OCI-LY1 (cell line): ENCODE data around the gene SGTB.

ENCODE experiments used
- H2AFZ ChIP-seq: fragments of 200-600 bp; sonication (generic), shearing (Covaris generic); 2 replicates; pipeline ENCODE4 v1.6.0; 2014; ENCODE audit warnings: antibody characterized with exemption, mild to moderate bottlenecking, low read length
- H3F3A ChIP-seq: fragments of 200-600 bp; sonication (generic), shearing (Covaris generic); 2 replicates; pipeline ENCODE4 v1.6.0; 2014; ENCODE audit warnings: mild to moderate bottlenecking, antibody characterized with exemption, low read length, moderate library complexity; ENCODE audit not compliant: insufficient read depth
- H3K27ac ChIP-seq: fragments of 200-600 bp; sonication (generic); 2 replicates; pipeline ENCODE4 v1.5.1; 2014; ENCODE audit warnings: low read length, mixed run types, mild to moderate bottlenecking, low read depth; ENCODE audit not compliant: poor library complexity, severe bottlenecking
- H3K27me3 ChIP-seq: fragments of 200-600 bp; sonication (generic); 2 replicates; pipeline ENCODE4 v1.6.0; 2014; ENCODE audit warnings: antibody characterized with exemption, mild to moderate bottlenecking, low read length, moderate library complexity; ENCODE audit not compliant: insufficient read depth
- H3K36me3 ChIP-seq: fragments of 200-600 bp; sonication (generic); 2 replicates; pipeline ENCODE4 v1.6.1; 2014; ENCODE audit warnings: mild to moderate bottlenecking, antibody characterized with exemption, low read length, moderate library complexity, mixed read lengths; ENCODE audit not compliant: insufficient read depth
- H3K4me1 ChIP-seq: fragments of 200-600 bp; sonication (generic); 2 replicates; pipeline ENCODE4 v1.5.1; 2014; ENCODE audit warnings: mild to moderate bottlenecking, low read length, moderate library complexity; ENCODE audit not compliant: insufficient read depth, severe bottlenecking
- H3K4me2 ChIP-seq: fragments of 200-600 bp; sonication (generic), shearing (Covaris generic); 2 replicates; pipeline ENCODE4 v1.6.1; 2014; ENCODE audit warnings: low read length
- H3K4me3 ChIP-seq: fragments of 200-600 bp; sonication (generic); 2 replicates; pipeline ENCODE4 v1.5.1; 2014; ENCODE audit warnings: low read length, low read depth, mild to moderate bottlenecking, mixed read lengths; ENCODE audit not compliant: poor library complexity, severe bottlenecking
- H3K79me2 ChIP-seq: fragments of 200-600 bp; shearing (Covaris generic); 2 replicates; pipeline ENCODE4 v1.6.1; 2016; ENCODE audit warnings: mixed run types, low read length, mixed read lengths; ENCODE audit not compliant: insufficient read depth
- H3K9ac ChIP-seq: fragments of 200-600 bp; sonication (generic), shearing (Covaris generic); 2 replicates; pipeline ENCODE4 v1.6.1; 2014; ENCODE audit warnings: mild to moderate bottlenecking, low read length, mixed read lengths
- H3K9me2 ChIP-seq: fragments of 200-600 bp; sonication (generic), shearing (Covaris generic); 2 replicates; pipeline ENCODE4 v1.6.1; 2014; ENCODE audit warnings: low read depth, mild to moderate bottlenecking, low read length, mixed read lengths
- H3K9me3 ChIP-seq: fragments of 200-600 bp; shearing (Covaris generic); 2 replicates; pipeline ENCODE4 v1.6.1; 2014; ENCODE audit warnings: low read length, mixed read lengths
- H4K20me1 ChIP-seq: fragments of 200-600 bp; sonication (generic), shearing (Covaris generic); 2 replicates; pipeline ENCODE4 v1.6.0; 2016; ENCODE audit warnings: mild to moderate bottlenecking, low read length; ENCODE audit not compliant: insufficient read depth
- EZH2 ChIP-seq: fragments of 200-600 bp; sonication (generic), shearing (Covaris generic); IDR thresholded peaks from 2 replicates; pipeline ENCODE4 v1.8.0; 2017; ENCODE audit warnings: borderline replicate concordance, mixed run types, mild to moderate bottlenecking, antibody characterized with exemption, low read length, moderate library complexity, mixed read lengths
- TF ChIP-seq, protein P1 (sequence below): fragments of 200-600 bp; sonication (generic), shearing (Covaris generic); IDR thresholded peaks from 2 replicates; pipeline ENCODE4 v1.5.1; 2017; ENCODE audit warnings: mild to moderate bottlenecking, antibody characterized with exemption, low read length, moderate library complexity, mixed read lengths

Gene SGTB

DNA sequence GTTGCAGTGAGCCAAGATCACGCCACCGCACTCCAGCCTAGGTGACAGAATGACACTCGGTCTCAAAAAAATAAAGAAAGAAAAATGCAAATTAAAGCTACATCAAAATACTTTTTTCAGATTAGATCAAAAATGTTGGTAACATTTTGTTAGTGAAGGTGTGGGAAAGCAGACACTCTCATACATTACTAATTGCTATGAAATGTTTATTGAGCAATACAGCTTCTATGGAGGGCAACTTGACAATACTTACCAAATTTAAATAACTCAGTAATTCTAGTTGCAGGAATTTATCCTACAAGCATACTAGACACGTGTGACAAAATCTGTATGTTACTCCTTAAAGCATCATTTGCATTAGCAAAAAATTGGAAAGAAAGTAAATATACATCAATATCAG, 101.9 kb downstream of the SGTB start:
- Histone ChIP-seq H3K27ac (no peak overlapping the region), H3K36me3 (peaks cover 22% of the 10 kb centered on the region; the same call in 1 of the 2 replicates), H3K4me3 (no peak overlapping the region), H3K27me3 (no peaks in the 10 kb centered on the region), H3K9ac (no peak overlapping the region), H3K79me2 (peaks cover 43% of the 10 kb centered on the region), H3F3A (no peaks in the 10 kb centered on the region), H2AFZ (no peak overlapping the region), H3K9me3 (no peaks in the 10 kb centered on the region), H4K20me1 (no peaks in the 10 kb centered on the region), H3K9me2 (no peaks in the 10 kb centered on the region), H3K4me2 (no peak overlapping the region), H3K4me1 (peaks cover 16% of the 10 kb centered on the region)
- TF ChIP-seq EZH2: no peak
- TF ChIP-seq, protein P1, sequence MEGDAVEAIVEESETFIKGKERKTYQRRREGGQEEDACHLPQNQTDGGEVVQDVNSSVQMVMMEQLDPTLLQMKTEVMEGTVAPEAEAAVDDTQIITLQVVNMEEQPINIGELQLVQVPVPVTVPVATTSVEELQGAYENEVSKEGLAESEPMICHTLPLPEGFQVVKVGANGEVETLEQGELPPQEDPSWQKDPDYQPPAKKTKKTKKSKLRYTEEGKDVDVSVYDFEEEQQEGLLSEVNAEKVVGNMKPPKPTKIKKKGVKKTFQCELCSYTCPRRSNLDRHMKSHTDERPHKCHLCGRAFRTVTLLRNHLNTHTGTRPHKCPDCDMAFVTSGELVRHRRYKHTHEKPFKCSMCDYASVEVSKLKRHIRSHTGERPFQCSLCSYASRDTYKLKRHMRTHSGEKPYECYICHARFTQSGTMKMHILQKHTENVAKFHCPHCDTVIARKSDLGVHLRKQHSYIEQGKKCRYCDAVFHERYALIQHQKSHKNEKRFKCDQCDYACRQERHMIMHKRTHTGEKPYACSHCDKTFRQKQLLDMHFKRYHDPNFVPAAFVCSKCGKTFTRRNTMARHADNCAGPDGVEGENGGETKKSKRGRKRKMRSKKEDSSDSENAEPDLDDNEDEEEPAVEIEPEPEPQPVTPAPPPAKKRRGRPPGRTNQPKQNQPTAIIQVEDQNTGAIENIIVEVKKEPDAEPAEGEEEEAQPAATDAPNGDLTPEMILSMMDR: no peak
